Left lung (tissue), 10 donors: ENCODE data around the gene CACNA1E. TPM values are rescaled to one million over a fixed set of nuclear protein-coding genes. Genes with fewer than 3 reads are reported as not detected.

Experiments
- ATAC-seq: fragments of 200-7000 bp; cut with Tn5 transposase; one replicate; pipeline ENCODE4 v1.9.1; 2020; ENCODE audit warnings: moderate library complexity
- DNase-seq, 4 donors: peaks; one replicate each; pipeline ENCODE4 v3.0.0-alpha.2; 2013 to 2020
- H3K27ac ChIP-seq, 2 donors: fragments of 200-600 bp; sonication (generic) in 1 of 2; one replicate each; pipeline versions ENCODE4 v1.5.0 to v1.8.0; 2020 to 2021
- H3K27me3 ChIP-seq, 2 donors: fragments of 200-600 bp; sonication (generic) in 1 of 2; one replicate each; pipeline versions ENCODE4 v1.5.0 to v1.8.0; 2020 to 2021
- H3K36me3 ChIP-seq, 2 donors: fragments of 200-600 bp; sonication (generic) in 1 of 2; one replicate each; pipeline versions ENCODE4 v1.5.0 to v1.8.0; 2020 to 2021
- H3K4me1 ChIP-seq, 2 donors: fragments of 200-600 bp; one replicate each; pipeline ENCODE4 v1.8.0; 2021
- H3K4me3 ChIP-seq, 2 donors: fragments of 200-600 bp; sonication (generic) in 1 of 2; one replicate each; pipeline versions ENCODE4 v1.5.0 to v1.8.0; 2020 to 2021; ENCODE audit warnings: mild to moderate bottlenecking in 1 of 2
- H3K9me3 ChIP-seq, 2 donors: fragments of 200-600 bp; sonication (generic) in 1 of 2; one replicate each; pipeline versions ENCODE4 v1.5.0 to v1.8.0; 2020 to 2021
- CTCF ChIP-seq, 2 donors: fragments of 200-600 bp; sonication (generic) in 1 of 2; IDR thresholded peaks; one replicate each; pipeline versions ENCODE4 v1.5.0 to v1.8.0; 2021; ENCODE audit warnings: antibody characterized with exemption in 2 of 2
- intact Hi-C, 2 donors: fragments of 100-400 bp; cut with DNase I; formaldehyde crosslinking; loops; one replicate each; pipeline versions ENCODE4 v1.11.2 to v1.14.2; 2022
- polyA plus RNA-seq, 6 donors: library from polyadenylated mRNA; unstranded; fragments of 120-200 nt; gene quantifications; one replicate each; pipeline ENCODE4 v1.2.1, GENCODE V29; 2013; ENCODE audit not compliant: insufficient read length in 6 of 6
- total RNA-seq, 2 donors: library from RNA; stranded (reverse); fragmentation: NEBNext Ultra II Directional; extraction: Animal tissue kit (Norgen Biotek cat#: 25700); gene quantifications; one replicate each; pipeline ENCODE4 v1.2.1, GENCODE V29; 2021
- donor health status: DM: no; HTN: yes; CAD: no.
- donor health status: DM: no; HTN: no; CAD: no.

The CACNA1E gene
- total and polyA plus RNA-seq, 8 donors, result 0.03 to 1.2 (median 0.13) TPM; not detected in 1

DNA sequence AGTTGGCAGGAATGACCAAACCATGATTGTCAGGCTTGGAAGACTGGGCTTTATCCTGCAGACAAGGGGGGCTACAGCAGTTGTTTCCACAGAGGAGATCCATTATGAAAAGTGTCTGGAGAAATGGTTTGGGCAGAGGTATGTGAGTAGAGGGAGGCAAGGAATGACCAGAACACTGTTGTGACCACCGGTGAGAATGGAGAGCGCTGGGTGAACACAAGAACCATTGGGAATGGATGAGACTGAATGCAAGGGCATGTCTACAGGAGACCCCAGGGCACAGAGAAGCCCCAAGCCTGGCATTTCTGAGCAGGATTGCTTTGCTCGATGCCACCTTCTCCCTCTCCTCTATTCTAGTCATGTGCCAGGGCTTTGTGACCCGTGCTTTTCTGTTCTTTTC is 125.1 kb downstream of the CACNA1E start:
- ATAC-seq (no peak), DNase-seq (no peak)
- no peaks in the 10 kb centered on the region for H3K4me1 ChIP-seq
- no peak for TF ChIP-seq CTCF (IDR thresholded peaks at IDR 0.05)
- H3K27me3 ChIP-seq, result no peaks in the 10 kb centered on the region
- no peaks in the 10 kb centered on the region for H3K36me3 ChIP-seq
- H3K9me3 ChIP-seq, result no peaks in the 10 kb centered on the region
- intact Hi-C loops, result no loop called here
- no peak overlapping the region for H3K4me3 ChIP-seq
- H3K27ac ChIP-seq, result no peak overlapping the region

DNA sequence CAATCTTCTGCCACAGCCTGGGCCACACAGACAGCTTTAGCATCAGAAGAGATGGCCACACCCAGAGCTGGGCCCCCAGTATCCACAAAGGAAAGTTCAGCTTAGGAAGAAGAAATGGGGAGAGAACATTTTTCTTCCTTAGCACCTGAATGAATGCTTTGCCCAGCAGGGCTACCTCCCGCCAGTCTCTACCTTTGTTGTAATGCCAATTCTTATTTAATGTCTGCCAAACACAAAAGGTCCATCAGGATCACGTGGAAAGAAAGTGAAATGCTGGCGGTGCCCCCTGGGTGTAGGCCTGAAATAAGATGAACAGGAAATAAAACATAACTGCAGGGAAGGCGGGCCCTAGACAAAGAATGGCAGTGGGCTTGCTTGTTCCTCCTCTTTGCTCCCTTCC is 125.6 kb downstream of the CACNA1E start:
- H3K4me1 ChIP-seq, result no peaks in the 10 kb centered on the region
- DNase-seq (no peak), ATAC-seq (no peak)
- no peaks in the 10 kb centered on the region for H3K36me3 ChIP-seq
- no peak overlapping the region for H3K27ac ChIP-seq
- TF ChIP-seq CTCF (IDR thresholded peaks at IDR 0.05), result no peak
- peaks cover 0 to 2% of the 10 kb centered on the region in 2 donors for H3K9me3 ChIP-seq
- no peak overlapping the region for H3K4me3 ChIP-seq
- no peaks in the 10 kb centered on the region for H3K27me3 ChIP-seq
- intact Hi-C loops, result no loop called here

DNA sequence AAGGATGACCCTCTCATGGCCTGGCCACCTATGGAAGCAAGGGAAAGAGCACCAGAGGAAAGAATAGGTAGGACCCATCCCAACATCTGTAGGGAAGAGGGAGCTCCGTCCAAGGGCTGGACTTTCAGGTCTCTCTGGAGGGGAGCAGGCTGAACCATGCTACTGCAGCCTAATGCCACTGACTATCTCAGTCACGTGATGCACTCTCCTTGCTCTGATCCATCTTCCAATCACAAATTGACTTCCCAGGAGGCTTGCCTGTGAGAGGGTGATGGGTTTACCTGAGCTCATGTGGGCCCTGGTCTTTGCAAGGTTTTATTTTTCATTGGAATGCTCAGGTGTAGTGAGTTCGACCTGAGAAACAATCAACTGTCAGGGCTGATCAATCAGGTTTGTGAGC is 128.8 kb downstream of the CACNA1E start:
- Histone ChIP-seq H3K36me3 (no peaks in the 10 kb centered on the region), H3K27me3 (no peaks in the 10 kb centered on the region), H3K27ac (no peak overlapping the region), H3K9me3 (peaks cover 0 to 2% of the 10 kb centered on the region in 2 donors), H3K4me1 (no peaks in the 10 kb centered on the region), H3K4me3 (no peak overlapping the region)
- TF ChIP-seq CTCF (IDR thresholded peaks at IDR 0.05), result no peak
- ATAC-seq (no peak), DNase-seq (no peak)
- intact Hi-C loops, result no loop called here

DNA sequence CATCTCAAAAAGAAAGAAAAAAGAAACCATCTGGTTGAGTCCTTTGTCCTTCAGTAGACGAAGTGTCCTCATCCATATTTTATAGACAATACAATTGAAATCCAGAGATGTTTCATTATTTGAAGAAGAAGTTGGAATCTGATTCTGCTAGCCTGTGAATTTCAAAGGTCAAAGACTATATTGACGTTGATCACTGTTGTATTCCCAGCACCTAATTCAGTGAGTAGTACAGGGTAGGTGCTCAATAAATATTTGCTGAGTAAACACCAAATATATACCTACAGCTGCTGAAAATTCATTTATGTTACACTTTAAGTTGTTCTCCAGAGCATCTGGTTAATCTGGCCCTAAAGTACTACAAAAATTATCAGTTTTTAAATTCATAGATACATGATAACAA is 135.2 kb downstream of the CACNA1E start:
- intact Hi-C loops, result no loop called here
- DNase-seq (no peak), ATAC-seq (no peak)
- no peaks in the 10 kb centered on the region for H3K36me3 ChIP-seq
- no peak overlapping the region for H3K27ac ChIP-seq
- peaks cover 0 to 9% of the 10 kb centered on the region in 2 donors for H3K27me3 ChIP-seq
- peaks cover 0 to 2% of the 10 kb centered on the region in 2 donors for H3K9me3 ChIP-seq
- H3K4me1 ChIP-seq, result no peaks in the 10 kb centered on the region
- TF ChIP-seq CTCF (IDR thresholded peaks at IDR 0.05), result no peak
- H3K4me3 ChIP-seq, result no peak overlapping the region

- ATAC-seq (no peak), DNase-seq (no peak)
- TF ChIP-seq CTCF (IDR thresholded peaks at IDR 0.05), result no peak
- Histone ChIP-seq H3K4me1 (no peaks in the 10 kb centered on the region), H3K9me3 (no peaks in the 10 kb centered on the region), H3K4me3 (no peak overlapping the region), H3K27me3 (peaks cover 0 to 9% of the 10 kb centered on the region in 2 donors), H3K36me3 (no peaks in the 10 kb centered on the region), H3K27ac (no peak overlapping the region)
- intact Hi-C loops, result no loop called here
Observed at GRCh38 chr1:181620183-181620582, 136.9 kb downstream of the CACNA1E start.
